ENCODE measurements around the gene FYB1. TPM values are rescaled to one million over a fixed set of nuclear protein-coding genes. Genes with fewer than 3 reads are reported as not detected.

Gene FYB1
- total and polyA plus RNA-seq, 2 of the 4 experiments (the other 2 are of a cell fraction): not detected

DNA sequence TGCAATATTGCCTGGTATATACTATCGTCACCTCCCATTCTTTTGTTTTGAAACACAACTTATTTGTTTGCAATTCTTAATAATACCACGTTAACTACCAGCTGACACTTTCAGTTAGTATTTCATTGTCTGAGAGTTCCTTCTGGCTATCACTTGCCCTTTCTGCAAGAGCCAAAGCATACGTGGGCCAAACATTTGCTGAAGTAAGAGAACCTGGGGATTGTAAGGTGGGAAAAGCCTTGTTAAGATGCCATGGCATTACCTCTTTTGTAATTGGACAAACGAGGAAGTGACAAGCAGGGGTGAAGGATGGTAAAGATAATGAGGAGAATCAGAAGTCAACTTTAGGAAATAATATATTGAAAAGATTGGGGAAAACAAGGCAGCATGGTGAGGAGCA, 47.7 kb downstream of the FYB1 start:
- CTCF ChIA-PET: no interaction called here
- Histone ChIP-seq H3K27ac (ENCODE audit: insufficient read depth, low read length) (no peak overlapping the region), H3K9me1 (ENCODE audit: insufficient read depth, low read length) (peaks cover 3% of the 10 kb centered on the region; the same call in 1 of the 2 replicates), H2BK120ac (ENCODE audit: low read depth, low read length) (no peak overlapping the region), H2BK5ac (ENCODE audit: low read depth, low read length, poor library complexity, severe bottlenecking) (no peak overlapping the region), H3K56ac (ENCODE audit: extremely low read depth, insufficient read depth, low read length) (no peak overlapping the region), H2AK5ac (ENCODE audit: low read depth, low read length) (no peak overlapping the region), H2AFZ (replicated peaks; ENCODE audit: low read length, poor library complexity) (no peak overlapping the region), H2BK20ac (ENCODE audit: low read depth, low read length) (no peak overlapping the region), H3K4me3 (ENCODE audit: insufficient read depth, low read depth, low read length) (no peak overlapping the region), H4K20me1 (ENCODE audit: insufficient read depth, low read length) (no peaks in the 10 kb centered on the region), H4K8ac (ENCODE audit: low read depth in 2 of 2, low read length in 2 of 2) (no peak overlapping the region), H3K23ac (ENCODE audit: low read depth, low read length) (no peak overlapping the region), H4K91ac (ENCODE audit: insufficient read depth, low read depth, low read length) (no peak overlapping the region), H3K4ac (ENCODE audit: low read depth, low read length) (no peak overlapping the region), H3K9ac (ENCODE audit: low read depth, low read length) (no peak overlapping the region), H3K14ac (replicated peaks; ENCODE audit: low read depth, low read length) (no peak overlapping the region), H4K5ac (ENCODE audit: low read depth, low read length) (no peak overlapping the region), H2AK9ac (replicated peaks; ENCODE audit: low read depth, low read length, poor library complexity) (no peak overlapping the region), H3K36me3 (ENCODE audit: control insufficient read depth, insufficient read depth, low read length) (no peaks in the 10 kb centered on the region), H3K27me3 (ENCODE audit: control insufficient read depth, insufficient read depth, low read length) (no peaks in the 10 kb centered on the region), H3K18ac (ENCODE audit: low read depth, low read length) (no peak overlapping the region), H3K4me1 (ENCODE audit: control insufficient read depth, insufficient read depth, low read length) (no peaks in the 10 kb centered on the region; the same call in 1 of the 2 replicates), H3K9me3 (ENCODE audit: control insufficient read depth, insufficient read depth, low read length) (no peaks in the 10 kb centered on the region), H3K4me2 (ENCODE audit: low read depth, low read length) (no peak overlapping the region), H2BK15ac (ENCODE audit: low read depth, low read length) (no peak overlapping the region), H3K79me1 (ENCODE audit: low read depth in 1 of 2, low read length in 2 of 2) (no peaks in the 10 kb centered on the region)
- no TSS peak for BruUV-seq (replicated peaks)
- no CpG with 5 or more reads among the region's 4 CpGs for WGBS, 2 experiments (ENCODE audit: extremely low coverage in 2 of 2, insufficient read length in 1 of 2)
- TF ChIP-seq, protein P1, sequence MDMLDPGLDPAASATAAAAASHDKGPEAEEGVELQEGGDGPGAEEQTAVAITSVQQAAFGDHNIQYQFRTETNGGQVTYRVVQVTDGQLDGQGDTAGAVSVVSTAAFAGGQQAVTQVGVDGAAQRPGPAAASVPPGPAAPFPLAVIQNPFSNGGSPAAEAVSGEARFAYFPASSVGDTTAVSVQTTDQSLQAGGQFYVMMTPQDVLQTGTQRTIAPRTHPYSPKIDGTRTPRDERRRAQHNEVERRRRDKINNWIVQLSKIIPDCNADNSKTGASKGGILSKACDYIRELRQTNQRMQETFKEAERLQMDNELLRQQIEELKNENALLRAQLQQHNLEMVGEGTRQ (IDR thresholded peaks at IDR 0.05; ENCODE audit: low read depth, low read length): no peak
- TF ChIP-seq RAD21 (IDR thresholded peaks at IDR 0.05; ENCODE audit: low read length) (no peak), POLR2A (IDR thresholded peaks at IDR 0.05; ENCODE audit: low read depth, low read length) (no peak), MAFK (IDR thresholded peaks at IDR 0.05; ENCODE audit: low read depth, low read length) (no peak), BHLHE40 (IDR thresholded peaks at IDR 0.05; ENCODE audit: low read depth, low read length) (no peak), ELK1 (IDR thresholded peaks at IDR 0.05; ENCODE audit: borderline replicate concordance, low read depth, low read length) (no peak), SMC3 (IDR thresholded peaks at IDR 0.05; ENCODE audit: low read depth, low read length) (no peak), MAZ (IDR thresholded peaks at IDR 0.05; ENCODE audit: borderline replicate concordance, low read depth, low read length) (no peak), CTCF (conservative IDR thresholded peaks at IDR 0.05; ENCODE audit: low read depth, low read length) (no peak), RFX5 (IDR thresholded peaks at IDR 0.05; ENCODE audit: low read depth, low read length) (no peak), NFE2L2 (IDR thresholded peaks at IDR 0.05; ENCODE audit: low read depth, low read length) (no peak), FOS (IDR thresholded peaks at IDR 0.05; ENCODE audit: low read depth, low read length) (no peak), CEBPB (IDR thresholded peaks at IDR 0.05; ENCODE audit: low read depth, low read length) (no peak), CHD1 (IDR thresholded peaks at IDR 0.05; ENCODE audit: low read depth, low read length) (no peak), RCOR1 (IDR thresholded peaks at IDR 0.05; ENCODE audit: insufficient replicate concordance, low read length) (no peak), MXI1 (IDR thresholded peaks at IDR 0.05; ENCODE audit: borderline replicate concordance, low read depth, low read length) (no peak)
- POLR2A ChIA-PET (ENCODE audit: unreplicated experiment): no interaction called here
- ATAC-seq (ENCODE audit: low read depth): no peak
- in situ Hi-C loops (cut with MboI; ENCODE audit: low sequenced_read_pairs): no loop called here
- DNase-seq: no peak
- dilution Hi-C loops (cut with HindIII; ENCODE audit: low sequenced_read_pairs, unreplicated experiment): no loop called here
- intact Hi-C loops (cut with micrococcal nuclease): no loop called here
